GM12892 (cell line): Measurements from ENCODE around the gene SEPHS1.
"Not testable (repeated sequence)": the region's sequence is repeated elsewhere in the genome, so short reads cannot be mapped to it uniquely, and the experiment has no call there.

Source experiments
- POLR2A ChIP-seq: IDR thresholded peaks from 2 replicates; pipeline ENCODE4 v1.6.1; 2011; ENCODE audit warnings: low read depth, low read length, control low read depth
- POLR2AphosphoS5 ChIP-seq: IDR thresholded peaks from 2 replicates; pipeline ENCODE4 v1.6.1; 2011; ENCODE audit warnings: low read depth, low read length, control low read depth
- TAF1 ChIP-seq: IDR thresholded peaks from 2 replicates; pipeline ENCODE4 v1.6.1; 2011; ENCODE audit warnings: low read depth, mild to moderate bottlenecking, control low read depth, low read length, borderline replicate concordance

GRCh38 chr10:13282348-13282747 lies 65.7 kb downstream of the SEPHS1 start:
- TF ChIP-seq POLR2A, POLR2AphosphoS5, TAF1: not testable (repeated sequence)
